Mucosa of stomach (tissue), 1 donor: ENCODE measurements around the gene NADSYN1.

Experiments used
- H3K27me3 ChIP-seq: one replicate; pipeline ENCODE4 v1.7.0; 2013; ENCODE audit warnings: mild to moderate bottlenecking, low read length; ENCODE audit not compliant: control insufficient read depth, insufficient read depth
- H3K36me3 ChIP-seq: one replicate; pipeline ENCODE4 v1.7.0; 2013; ENCODE audit warnings: low read length; ENCODE audit not compliant: control insufficient read depth, insufficient read depth
- H3K4me1 ChIP-seq: one replicate; pipeline ENCODE4 v1.7.0; 2013; ENCODE audit warnings: mild to moderate bottlenecking, low read length; ENCODE audit not compliant: control insufficient read depth, insufficient read depth
- H3K4me3 ChIP-seq: one replicate; pipeline ENCODE4 v1.7.0; 2013; ENCODE audit warnings: low read length
- H3K9ac ChIP-seq: one replicate; pipeline ENCODE4 v1.7.0; 2013; ENCODE audit warnings: mild to moderate bottlenecking, low read length, moderate library complexity
- H3K9me3 ChIP-seq: one replicate; pipeline ENCODE4 v1.7.0; 2013; ENCODE audit warnings: mild to moderate bottlenecking, low read length, moderate library complexity; ENCODE audit not compliant: control insufficient read depth
- donor health status: Pancreatic carcinoma.

Gene NADSYN1

GRCh38 chr11:71482216-71482615, 29.2 kb downstream of the NADSYN1 start:
- no peaks in the 10 kb centered on the region for H3K27me3 ChIP-seq
- no peak overlapping the region for H3K4me3 ChIP-seq
- peaks cover 13% of the 10 kb centered on the region for H3K4me1 ChIP-seq
- no peaks in the 10 kb centered on the region for H3K9me3 ChIP-seq
- peaks cover 30% of the 10 kb centered on the region for H3K36me3 ChIP-seq
- no peak overlapping the region for H3K9ac ChIP-seq

DNA sequence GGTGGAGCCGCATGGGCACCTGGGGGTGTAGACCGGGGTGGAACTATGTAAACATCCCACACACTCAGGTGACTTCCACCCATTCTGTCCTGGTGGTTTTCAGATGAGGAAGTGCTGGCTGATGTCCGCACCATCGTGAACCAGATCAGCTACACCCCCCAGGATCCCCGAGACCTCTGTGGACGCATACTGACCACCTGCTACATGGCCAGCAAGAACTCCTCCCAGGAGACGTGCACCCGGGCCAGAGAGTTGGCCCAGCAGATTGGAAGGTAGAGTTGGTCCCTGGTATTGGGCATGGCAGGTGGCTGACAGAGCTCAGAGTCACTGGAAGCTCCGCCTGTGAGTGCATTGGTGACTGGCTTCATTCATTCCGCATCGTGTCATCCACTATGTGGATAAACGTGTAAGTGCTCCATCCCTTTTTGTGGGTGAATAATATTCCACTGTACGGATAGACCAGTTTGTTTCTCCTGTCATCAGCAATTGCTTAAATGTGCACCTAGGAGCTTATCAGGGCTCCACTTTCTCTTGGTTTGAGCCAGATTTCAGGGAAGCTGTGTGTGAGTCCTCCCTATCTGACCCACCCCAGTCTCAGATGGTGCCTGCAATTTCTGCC, 29.9 kb downstream of the NADSYN1 start:
- H3K9me3 ChIP-seq, result no peaks in the 10 kb centered on the region
- no peak overlapping the region for H3K4me3 ChIP-seq
- H3K4me1 ChIP-seq, result peaks cover 13% of the 10 kb centered on the region
- H3K36me3 ChIP-seq, result peaks cover 30% of the 10 kb centered on the region
- no peak overlapping the region for H3K9ac ChIP-seq
- H3K27me3 ChIP-seq, result no peaks in the 10 kb centered on the region

DNA sequence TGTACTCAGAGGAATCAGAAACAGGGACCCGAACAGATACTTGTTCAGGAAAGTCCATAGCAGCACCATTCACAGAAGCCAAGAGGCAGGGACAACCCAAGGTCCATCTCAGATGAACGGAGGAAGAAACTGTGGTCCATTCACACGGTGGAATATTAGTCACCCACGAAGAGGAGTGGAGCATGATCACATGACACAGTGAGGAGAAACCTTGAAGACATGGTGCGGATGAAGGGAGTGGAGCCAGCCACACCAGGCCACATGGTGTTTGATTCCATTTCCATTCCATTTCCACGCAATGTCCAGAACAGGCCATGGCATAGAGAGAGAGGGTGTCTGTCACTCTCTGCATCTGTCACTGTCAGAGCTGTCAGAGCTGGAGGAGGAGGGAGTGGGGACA, 30.7 kb downstream of the NADSYN1 start:
- H3K9ac ChIP-seq, result no peak overlapping the region
- peaks cover 28% of the 10 kb centered on the region for H3K36me3 ChIP-seq
- H3K4me3 ChIP-seq, result no peak overlapping the region
- no peaks in the 10 kb centered on the region for H3K27me3 ChIP-seq
- H3K4me1 ChIP-seq, result peaks cover 9% of the 10 kb centered on the region
- no peaks in the 10 kb centered on the region for H3K9me3 ChIP-seq

GRCh38 chr11:71484248-71485062, 31.5 kb downstream of the NADSYN1 start:
- no peak overlapping the region for H3K4me3 ChIP-seq
- H3K27me3 ChIP-seq, result no peaks in the 10 kb centered on the region
- peaks cover 28% of the 10 kb centered on the region for H3K36me3 ChIP-seq
- no peak overlapping the region for H3K9ac ChIP-seq
- no peaks in the 10 kb centered on the region for H3K9me3 ChIP-seq
- peaks cover 9% of the 10 kb centered on the region for H3K4me1 ChIP-seq

DNA sequence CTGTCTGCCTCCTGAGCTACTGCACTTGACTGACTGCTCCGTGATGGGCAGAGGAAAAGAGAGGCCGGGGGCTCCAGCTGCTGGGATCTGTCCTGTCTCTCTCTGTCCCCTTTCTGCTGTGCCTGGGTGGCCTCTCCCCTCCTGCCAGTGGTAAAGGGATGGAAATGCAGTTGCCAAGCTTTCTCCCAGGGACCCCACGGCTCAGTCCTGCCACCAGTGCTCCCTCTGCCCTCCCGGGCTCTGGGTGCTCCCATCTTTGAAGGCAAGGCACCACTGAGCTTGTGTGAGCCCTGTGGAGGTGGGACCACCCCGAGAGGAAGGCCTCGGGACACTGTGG, 32.0 kb downstream of the NADSYN1 start:
- Histone ChIP-seq H3K36me3 (peaks cover 28% of the 10 kb centered on the region), H3K9me3 (no peaks in the 10 kb centered on the region), H3K27me3 (no peaks in the 10 kb centered on the region), H3K4me3 (no peak overlapping the region), H3K4me1 (peaks cover 9% of the 10 kb centered on the region), H3K9ac (no peak overlapping the region)

- Histone ChIP-seq H3K9me3 (no peaks in the 10 kb centered on the region), H3K36me3 (peaks cover 28% of the 10 kb centered on the region), H3K9ac (no peak overlapping the region), H3K27me3 (no peaks in the 10 kb centered on the region), H3K4me3 (no peak overlapping the region), H3K4me1 (peaks cover 9% of the 10 kb centered on the region)
These were observed 32.5 kb downstream of the NADSYN1 start for GRCh38 chr11:71485466-71485865.

- H3K36me3 ChIP-seq, result peaks cover 28% of the 10 kb centered on the region
- peaks cover under 1% of the 10 kb centered on the region for H3K4me1 ChIP-seq
- no peak overlapping the region for H3K9ac ChIP-seq
- H3K27me3 ChIP-seq, result no peaks in the 10 kb centered on the region
- no peak overlapping the region for H3K4me3 ChIP-seq
- H3K9me3 ChIP-seq, result no peaks in the 10 kb centered on the region
These were observed 33.3 kb downstream of the NADSYN1 start for GRCh38 chr11:71486320-71486719.

- no peaks in the 10 kb centered on the region for H3K9me3 ChIP-seq
- no peaks in the 10 kb centered on the region for H3K27me3 ChIP-seq
- no peak overlapping the region for H3K9ac ChIP-seq
- H3K4me1 ChIP-seq, result no peaks in the 10 kb centered on the region
- H3K36me3 ChIP-seq, result peaks cover 11% of the 10 kb centered on the region
- H3K4me3 ChIP-seq, result no peak overlapping the region
These were observed 35.8 kb downstream of the NADSYN1 start for GRCh38 chr11:71488681-71489270.

DNA sequence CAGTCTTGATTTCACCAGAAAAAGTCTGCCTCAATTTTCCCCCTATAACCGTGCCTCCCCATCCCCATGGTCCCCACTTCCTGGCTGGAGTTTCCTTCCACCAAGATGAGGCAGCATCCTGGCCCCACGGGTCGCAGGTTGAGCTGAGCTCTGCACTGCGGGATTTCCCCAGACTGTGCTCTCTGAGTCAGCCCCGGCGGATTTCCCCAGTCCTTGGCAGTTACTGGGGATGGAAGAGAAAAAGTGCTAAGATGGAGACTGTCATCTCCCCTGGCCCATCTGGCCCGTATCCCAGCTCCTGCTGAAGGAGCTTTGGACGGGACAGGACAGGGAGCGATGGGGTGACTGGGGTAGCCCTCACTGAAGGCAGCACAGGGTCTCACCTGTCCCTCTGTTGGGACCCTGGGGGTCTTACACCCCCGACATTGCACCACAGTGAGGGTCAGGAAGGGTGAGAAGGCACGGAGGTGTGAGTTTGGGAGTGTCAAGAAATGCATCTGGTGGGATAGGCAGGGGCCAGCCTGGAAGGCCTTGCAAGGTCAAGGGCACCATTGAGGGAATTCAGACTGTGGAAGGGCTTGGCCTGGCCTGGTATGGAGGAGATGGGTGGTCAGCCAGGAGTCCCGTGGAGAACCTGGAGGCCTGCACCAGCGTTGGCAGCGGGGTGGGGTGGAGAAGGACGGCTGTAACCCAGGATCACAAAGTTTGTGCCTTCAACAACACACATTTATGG, 36.5 kb downstream of the NADSYN1 start:
- Histone ChIP-seq H3K9ac (no peak overlapping the region), H3K4me3 (no peak overlapping the region), H3K27me3 (no peaks in the 10 kb centered on the region), H3K4me1 (no peaks in the 10 kb centered on the region), H3K36me3 (peaks cover 9% of the 10 kb centered on the region), H3K9me3 (no peaks in the 10 kb centered on the region)

- Histone ChIP-seq H3K9ac (no peak overlapping the region), H3K9me3 (no peaks in the 10 kb centered on the region), H3K36me3 (peaks cover 9% of the 10 kb centered on the region), H3K27me3 (no peaks in the 10 kb centered on the region), H3K4me3 (no peak overlapping the region), H3K4me1 (no peaks in the 10 kb centered on the region)
These were observed 37.2 kb downstream of the NADSYN1 start for GRCh38 chr11:71490044-71490730.

DNA sequence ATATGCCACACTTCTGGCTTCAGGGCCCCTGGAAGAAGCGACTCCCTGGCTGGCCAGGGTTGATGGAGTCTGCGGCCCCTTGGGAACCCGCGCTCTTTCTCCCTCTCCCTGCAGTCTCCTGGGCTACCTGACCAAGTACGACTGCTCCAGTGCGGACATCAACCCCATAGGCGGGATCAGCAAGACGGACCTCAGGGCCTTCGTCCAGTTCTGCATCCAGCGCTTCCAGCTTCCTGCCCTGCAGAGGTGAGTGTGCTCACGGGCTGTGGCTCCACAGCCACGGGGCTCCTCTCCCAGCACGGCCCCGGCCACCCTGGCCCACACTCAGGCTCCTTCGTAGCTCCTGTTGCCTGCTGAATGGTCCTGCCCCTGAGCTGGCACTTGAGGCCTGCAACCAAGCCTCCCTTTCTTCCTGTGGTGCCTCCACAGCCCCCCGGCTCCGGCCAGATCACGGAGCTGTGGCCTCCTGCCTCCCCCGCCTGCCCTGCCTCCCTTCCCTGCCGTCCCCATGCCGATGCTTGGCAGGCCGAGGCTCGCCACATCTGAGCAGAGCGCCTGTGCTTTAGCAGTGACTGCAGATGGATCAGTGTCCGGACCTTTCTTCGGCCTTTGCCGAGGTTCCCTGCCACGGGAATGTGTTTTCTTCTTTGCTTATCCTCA, 37.9 kb downstream of the NADSYN1 start:
- no peaks in the 10 kb centered on the region for H3K27me3 ChIP-seq
- H3K4me1 ChIP-seq, result no peaks in the 10 kb centered on the region
- H3K9ac ChIP-seq, result no peak overlapping the region
- no peak overlapping the region for H3K4me3 ChIP-seq
- H3K9me3 ChIP-seq, result no peaks in the 10 kb centered on the region
- peaks cover 9% of the 10 kb centered on the region for H3K36me3 ChIP-seq
